ENCODE data around the gene EFNA2.
"Not testable (repeated sequence)": the region's sequence is repeated elsewhere in the genome, so short reads cannot be mapped to it uniquely, and the experiment has no call there.

The EFNA2 gene

GRCh38 chr19:1245494-1246264, 40.0 kb upstream of the EFNA2 start:
- H3K4me3 ChIP-seq (ENCODE audit: low read depth, low read length) = no peak overlapping the region
- DNase-seq (ENCODE audit: low read depth) = no peak
- TF ChIP-seq, protein P1, sequence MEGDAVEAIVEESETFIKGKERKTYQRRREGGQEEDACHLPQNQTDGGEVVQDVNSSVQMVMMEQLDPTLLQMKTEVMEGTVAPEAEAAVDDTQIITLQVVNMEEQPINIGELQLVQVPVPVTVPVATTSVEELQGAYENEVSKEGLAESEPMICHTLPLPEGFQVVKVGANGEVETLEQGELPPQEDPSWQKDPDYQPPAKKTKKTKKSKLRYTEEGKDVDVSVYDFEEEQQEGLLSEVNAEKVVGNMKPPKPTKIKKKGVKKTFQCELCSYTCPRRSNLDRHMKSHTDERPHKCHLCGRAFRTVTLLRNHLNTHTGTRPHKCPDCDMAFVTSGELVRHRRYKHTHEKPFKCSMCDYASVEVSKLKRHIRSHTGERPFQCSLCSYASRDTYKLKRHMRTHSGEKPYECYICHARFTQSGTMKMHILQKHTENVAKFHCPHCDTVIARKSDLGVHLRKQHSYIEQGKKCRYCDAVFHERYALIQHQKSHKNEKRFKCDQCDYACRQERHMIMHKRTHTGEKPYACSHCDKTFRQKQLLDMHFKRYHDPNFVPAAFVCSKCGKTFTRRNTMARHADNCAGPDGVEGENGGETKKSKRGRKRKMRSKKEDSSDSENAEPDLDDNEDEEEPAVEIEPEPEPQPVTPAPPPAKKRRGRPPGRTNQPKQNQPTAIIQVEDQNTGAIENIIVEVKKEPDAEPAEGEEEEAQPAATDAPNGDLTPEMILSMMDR (IDR thresholded peaks at IDR 0.05; ENCODE audit: control insufficient read depth, extremely low read depth, insufficient read depth) = no peak

DNA sequence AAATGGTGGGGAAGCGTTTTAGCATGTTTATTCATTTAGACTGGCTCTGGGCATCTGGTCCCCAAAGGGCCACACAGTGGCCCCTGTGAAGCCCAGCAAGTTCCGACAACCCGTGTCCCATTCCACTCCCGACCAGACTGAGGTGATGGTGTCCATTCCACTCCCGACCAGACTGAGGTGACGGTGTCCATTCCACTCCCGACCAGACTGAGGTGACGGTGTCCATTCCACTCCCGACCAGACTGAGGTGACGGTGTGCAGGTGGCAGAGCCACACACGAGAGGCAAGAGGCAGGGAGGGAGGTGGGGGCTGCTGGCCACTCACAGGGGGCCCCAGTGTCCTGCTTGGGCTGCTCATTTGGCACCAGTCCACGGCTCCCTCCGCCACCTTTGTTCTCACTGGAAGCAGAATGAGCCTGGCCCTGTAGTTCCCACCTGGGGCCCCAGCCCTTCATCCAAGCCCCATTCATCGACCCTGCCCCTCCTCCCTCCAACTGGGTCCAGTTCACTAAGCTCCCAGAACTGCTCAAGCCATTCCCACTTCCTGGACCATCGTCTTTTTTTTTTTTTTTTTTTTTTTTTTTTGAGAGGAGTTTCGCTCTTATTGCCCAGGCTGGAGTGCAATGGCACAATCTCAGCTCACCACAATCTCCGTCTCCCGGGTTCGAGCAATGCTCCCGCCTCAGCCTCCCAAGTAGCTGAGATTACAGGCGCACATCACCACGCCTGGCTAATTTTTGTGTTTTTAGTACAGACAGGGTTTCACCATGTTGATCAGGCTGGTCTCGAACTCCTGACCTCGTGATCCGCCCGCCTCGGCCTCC, 39.2 kb upstream of the EFNA2 start:
- DNase-seq (ENCODE audit: low read depth); H3K4me3 ChIP-seq (ENCODE audit: low read depth, low read length): not testable (repeated sequence)

- TF ChIP-seq, protein P1 (IDR thresholded peaks at IDR 0.05; ENCODE audit: control insufficient read depth, extremely low read depth, insufficient read depth) = no peak
- H3K4me3 ChIP-seq (ENCODE audit: low read depth, low read length) = peak overlapping the region; percentile 66
- no peak for DNase-seq (ENCODE audit: low read depth)
Observed at GRCh38 chr19:1247748-1248138, 37.9 kb upstream of the EFNA2 start.

GRCh38 chr19:1248139-1248785, 37.4 kb upstream of the EFNA2 start, which contains the start of gene MIDN:
TSS of gene MIDN (plus strand) at chr19:1248583. CDS start at chr19:1250297, 1,714 bp downstream.
- H3K4me3 ChIP-seq (ENCODE audit: low read depth, low read length) = peak within 1 kb of the TSS; percentile 66
- TF ChIP-seq, protein P1 (IDR thresholded peaks at IDR 0.05; ENCODE audit: control insufficient read depth, extremely low read depth, insufficient read depth) = 0 out of 2 replicates have a peak, but pooled peaks have one; percentile 26
- no peak for DNase-seq (ENCODE audit: low read depth)

- peak overlapping the region; percentile 66 for H3K4me3 ChIP-seq (ENCODE audit: low read depth, low read length)
- DNase-seq (ENCODE audit: low read depth) = no peak
- TF ChIP-seq, protein P1 (IDR thresholded peaks at IDR 0.05; ENCODE audit: control insufficient read depth, extremely low read depth, insufficient read depth) = peak; percentile 72
Observed at GRCh38 chr19:1248786-1249297, 36.8 kb upstream of the EFNA2 start.

- TF ChIP-seq, protein P1 (IDR thresholded peaks at IDR 0.05; ENCODE audit: control insufficient read depth, extremely low read depth, insufficient read depth) = no peak
- H3K4me3 ChIP-seq (ENCODE audit: low read depth, low read length) = peak overlapping the region; percentile 80
- DNase-seq (ENCODE audit: low read depth) = peak; percentile 69
Observed at GRCh38 chr19:1249298-1249989, 36.2 kb upstream of the EFNA2 start.
